NCI-H2171 (cell line): ENCODE measurements around the gene KDM2A.
"Not testable (repeated sequence)": the region's sequence is repeated elsewhere in the genome, so short reads cannot be mapped to it uniquely, and the experiment has no call there.

Source experiments
- DNase-seq: peaks from one replicate; lab custom pipeline; 2025; lab: John Stamatoyannopoulos, UW

The KDM2A gene

GRCh38 chr11:67168911-67169310 lies 49.8 kb downstream of the KDM2A start:
- not testable (repeated sequence) for DNase-seq

DNA sequence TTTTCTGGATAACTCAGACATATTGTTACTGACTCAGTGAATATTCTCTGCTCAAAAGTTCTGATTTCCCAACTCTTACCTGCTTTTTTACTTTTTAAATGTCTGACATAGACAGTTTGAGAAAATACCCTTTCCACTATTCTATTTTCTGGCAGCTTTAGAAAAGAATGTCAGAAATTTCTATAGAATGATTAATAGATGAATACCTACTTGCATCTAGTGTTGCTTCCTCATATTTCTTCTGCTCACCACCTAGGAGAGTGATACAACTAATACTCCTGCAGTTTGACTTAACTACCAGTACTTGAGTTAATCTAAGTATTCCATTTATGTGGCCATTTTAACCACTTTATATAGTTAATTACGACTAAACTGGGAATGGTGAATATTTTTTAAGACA lies 55.2 kb downstream of the KDM2A start:
- DNase-seq: no peak

DNA sequence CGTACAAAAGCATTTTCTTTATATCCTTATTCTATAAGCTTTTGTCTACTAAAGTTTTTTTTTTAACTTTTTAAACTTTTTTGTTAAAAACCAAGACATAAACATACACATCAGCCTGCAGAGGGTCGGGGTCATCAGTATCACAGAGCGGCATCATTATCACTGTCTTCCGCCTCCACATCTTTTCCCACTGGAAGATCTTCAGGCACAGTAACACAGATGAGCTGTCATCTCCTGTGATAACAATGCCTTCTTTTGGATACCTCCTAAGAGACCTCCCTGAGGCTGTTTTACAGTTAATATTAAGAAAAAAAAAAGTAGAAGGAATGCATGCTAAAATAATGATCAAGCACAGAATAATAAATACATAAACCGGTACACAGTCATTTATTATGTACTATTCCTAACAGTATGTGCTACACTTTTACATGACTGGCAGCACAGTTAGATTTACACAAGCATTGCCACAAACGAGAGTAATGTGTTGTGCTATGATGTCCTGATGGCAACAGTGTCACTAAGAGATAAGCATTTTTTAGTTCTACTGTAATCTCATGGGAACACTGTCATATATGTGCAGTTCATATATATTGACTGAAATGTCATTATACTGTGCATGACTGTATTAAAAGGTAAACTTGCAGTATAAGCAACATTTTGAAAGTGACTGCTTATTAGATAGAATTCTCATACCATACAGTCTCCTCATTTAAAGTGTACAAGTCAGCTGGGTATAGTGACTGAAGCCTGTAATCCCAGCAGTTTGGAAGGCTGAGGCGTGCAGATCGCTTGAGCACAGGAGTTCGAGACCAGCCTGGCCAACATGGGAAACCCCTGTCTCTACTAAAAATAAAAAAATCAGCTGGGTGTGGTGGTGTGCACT lies 58.6 kb downstream of the KDM2A start:
- no peak for DNase-seq

DNA sequence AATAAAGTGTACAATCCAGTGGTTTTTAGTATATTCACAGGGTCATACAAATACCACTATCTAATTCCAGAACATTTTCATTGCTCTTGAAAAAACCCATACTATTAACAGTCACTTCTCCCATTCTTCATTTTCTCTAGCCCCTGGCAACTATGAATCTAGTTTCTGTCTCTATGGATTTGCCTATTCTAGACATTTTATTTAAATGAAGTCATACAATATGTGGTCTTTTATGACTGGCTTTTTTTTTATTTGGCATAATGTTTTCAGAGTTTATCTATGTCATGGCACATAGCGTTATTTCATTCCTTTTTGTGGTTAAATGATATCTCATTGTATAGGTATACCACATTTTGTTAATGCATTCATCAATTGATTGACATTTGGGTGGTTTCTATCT lies 59.4 kb downstream of the KDM2A start:
- no peak for DNase-seq

GRCh38 chr11:67178878-67179277 lies 59.8 kb downstream of the KDM2A start:
- DNase-seq: no peak

- DNase-seq: no peak
Observed at GRCh38 chr11:67179892-67180490, 60.9 kb downstream of the KDM2A start.

DNA sequence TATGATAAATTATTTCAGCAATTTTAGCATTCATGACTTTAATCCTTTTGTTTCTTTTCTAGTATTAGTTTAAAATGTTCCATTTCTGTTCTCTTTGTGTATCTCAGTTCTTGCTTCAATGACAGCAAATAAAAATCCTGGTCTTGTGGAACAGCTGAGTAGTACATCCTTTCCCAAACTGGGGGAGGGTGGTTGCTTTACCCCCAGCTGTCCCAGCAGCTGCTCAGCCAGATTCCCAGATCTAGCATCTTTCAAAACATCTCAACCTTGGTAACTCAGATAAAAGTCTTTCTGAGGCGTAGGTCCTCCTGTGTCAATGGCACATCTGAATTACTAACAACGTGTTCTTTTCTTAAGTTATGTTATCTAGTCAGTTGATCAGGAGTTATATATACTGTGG lies 75.0 kb downstream of the KDM2A start:
- no peak for DNase-seq

DNA sequence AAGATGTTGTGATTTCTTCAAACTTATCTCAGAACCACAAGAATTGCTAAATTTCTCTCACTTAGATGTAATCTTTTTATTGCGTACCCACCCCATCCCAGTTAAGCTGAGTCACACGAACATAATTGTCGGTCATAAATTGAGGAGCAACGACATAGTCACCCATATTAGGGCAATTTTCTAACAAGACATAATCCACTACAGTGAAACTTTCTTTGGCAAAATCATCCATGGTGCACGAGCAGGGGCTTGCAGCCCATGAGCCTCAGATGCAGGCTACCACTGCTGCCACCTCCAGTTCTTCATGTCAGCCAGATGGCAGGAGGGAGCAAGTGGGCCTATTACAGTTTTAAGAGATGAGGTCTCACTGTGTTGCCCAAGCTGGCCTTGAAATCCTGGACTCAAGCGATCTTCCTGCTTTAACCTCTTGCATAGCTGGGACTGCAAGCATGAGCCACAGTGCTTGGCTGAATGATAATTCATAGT lies 77.0 kb downstream of the KDM2A start:
- DNase-seq: no peak

DNA sequence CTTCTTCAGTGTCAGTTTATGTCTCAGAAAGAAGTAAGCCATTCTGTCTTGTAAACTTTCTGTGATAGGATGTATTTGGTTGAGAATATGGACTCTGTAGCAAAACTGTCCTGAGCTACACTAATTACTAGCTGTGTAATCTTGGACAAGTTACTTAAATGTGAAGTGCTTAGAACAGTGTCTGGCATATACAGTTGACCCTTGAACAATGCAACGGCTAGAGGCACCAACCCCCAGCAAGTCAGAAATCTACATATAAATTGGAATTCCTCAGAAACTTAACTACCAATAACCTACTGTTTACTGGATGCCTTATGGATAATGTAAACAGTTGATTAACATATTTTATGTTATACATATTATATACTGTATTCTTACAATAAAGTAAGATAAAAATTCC lies 78.5 kb downstream of the KDM2A start:
- no peak for DNase-seq

DNA sequence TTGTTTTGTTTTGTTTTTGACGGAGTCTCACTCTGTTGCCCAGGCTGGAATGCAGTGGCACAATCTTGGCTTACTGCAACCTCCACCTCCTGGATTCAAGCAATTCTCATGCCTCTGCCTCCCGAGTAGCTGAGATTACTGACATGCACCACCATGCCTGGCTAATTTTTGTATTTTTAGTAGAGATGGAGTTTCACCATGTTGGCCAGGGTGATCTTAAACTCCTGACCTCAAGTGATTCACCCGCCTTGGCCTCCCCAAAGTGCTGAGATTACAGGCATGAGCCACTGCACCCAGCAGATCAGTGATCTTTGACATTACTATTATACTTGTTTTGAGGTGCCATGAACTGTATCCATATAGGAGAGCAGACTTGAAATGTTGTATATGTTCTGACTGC lies 79.7 kb downstream of the KDM2A start:
- DNase-seq: not testable (repeated sequence)

DNA sequence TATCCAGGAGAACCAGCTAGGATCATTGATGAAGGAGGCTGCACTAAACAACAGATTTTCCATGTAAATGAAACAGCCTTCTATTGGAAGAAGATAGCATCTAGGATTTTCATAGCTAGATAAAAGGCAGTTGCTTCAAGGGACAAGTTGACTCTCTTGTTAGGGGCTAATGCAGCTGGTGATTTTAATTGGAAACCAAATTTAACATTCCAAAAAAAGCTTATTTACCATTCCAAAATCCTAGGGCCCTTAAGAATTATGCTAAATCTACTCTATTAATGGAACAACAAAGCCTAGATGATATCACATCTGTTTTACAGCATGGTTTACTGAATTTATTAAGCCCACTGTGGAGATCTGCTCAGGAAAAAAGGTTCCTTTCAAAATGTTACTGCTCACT lies 80.7 kb downstream of the KDM2A start:
- DNase-seq: no peak

GRCh38 chr11:67202028-67202427 lies 83.0 kb downstream of the KDM2A start:
- no peak for DNase-seq

DNA sequence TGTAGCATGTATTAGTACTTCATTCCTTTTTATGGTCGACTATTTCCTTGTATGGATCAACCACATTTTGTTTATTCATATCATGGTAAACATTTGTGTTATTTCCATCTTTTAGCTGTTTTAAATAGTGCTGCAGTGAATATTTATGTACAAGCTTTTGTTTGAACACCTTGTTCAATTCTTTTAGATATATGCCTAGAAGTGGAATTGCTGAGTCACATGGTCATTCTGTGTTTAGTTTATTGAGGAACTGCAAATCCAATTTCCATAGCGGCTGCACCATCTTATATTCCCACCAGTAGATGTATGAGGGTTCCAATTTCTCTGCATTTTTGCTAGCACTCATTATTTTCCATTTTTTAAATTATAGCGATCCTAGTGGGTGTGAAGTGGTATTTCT lies 85.8 kb downstream of the KDM2A start:
- DNase-seq: no peak

GRCh38 chr11:67209222-67209621 lies 90.2 kb downstream of the KDM2A start:
- not testable (repeated sequence) for DNase-seq

DNA sequence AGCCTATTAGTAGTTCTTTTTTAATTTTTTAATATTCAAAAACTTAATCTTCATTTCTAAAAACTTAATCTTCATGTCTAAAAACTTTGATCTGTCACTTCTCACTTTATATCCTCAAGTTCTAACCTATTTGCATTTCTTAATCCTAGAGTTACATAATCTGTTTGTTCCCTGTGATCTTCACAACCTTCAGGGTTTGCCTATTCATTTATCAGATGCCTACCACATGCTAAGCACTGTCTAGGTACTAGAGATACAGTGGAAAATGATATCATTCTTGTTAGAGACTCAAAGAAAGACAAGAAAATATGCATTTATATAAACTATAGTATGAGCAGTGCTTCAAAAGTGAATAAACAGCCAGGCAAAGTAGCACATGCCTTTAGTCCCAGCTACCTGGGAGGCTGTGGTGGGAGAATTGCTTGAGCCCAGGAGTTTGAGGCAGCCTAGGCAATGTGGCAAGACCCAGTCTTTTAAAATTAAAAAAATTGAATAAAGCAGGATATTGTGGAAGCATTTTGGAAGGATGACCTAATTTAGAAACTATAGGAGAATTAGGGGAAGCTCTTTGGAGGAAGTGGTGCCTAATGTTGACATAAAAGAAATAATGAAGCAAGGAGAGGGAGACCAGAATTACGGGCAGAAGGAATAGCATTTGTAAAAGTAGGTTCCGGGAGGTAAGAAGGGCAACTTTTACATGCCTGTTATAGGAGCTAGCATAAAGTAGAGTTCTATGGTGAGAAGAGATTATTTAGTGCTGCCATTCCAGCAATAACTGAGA lies 92.8 kb downstream of the KDM2A start:
- DNase-seq: no peak

- DNase-seq: no peak
Observed at GRCh38 chr11:67213178-67213621, 94.1 kb downstream of the KDM2A start.

DNA sequence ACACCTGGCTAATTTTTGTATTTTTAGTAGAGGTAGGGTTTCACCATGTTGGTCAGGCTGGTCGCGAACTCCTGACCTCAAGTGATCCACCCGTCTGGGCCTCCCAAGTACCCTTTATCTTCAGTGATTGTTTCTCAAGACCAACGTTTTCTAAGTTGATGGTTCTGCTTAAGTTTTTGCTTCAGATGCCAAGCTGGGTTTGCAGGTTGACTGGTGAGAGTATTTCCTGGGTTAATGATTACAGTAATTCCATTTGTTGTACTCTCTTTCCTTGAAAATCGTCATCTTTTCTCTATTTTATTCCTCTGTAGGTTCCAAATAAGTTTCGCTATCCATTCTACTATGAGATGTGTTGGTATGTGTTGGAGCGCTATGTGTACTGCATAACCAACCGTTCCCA lies 108.7 kb downstream of the KDM2A start:
- DNase-seq: no peak

DNA sequence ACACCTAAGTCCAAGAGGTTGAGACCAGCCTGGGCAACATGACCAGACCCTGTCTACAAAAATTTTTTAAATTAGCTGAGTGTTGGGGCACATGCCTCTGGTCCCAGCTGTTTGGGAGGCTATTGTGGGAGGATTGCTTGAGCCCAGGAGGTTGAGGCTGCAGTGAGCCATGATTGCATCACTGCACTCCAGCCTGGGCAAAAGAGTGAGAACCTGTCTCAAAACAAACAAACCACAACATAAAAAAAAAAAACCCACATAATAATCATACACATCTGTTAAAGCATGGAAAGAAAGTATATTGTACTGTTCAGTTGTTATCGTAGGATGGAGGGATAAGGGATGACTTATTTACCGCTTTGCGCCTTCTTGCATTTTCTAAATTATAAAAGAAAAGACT lies 111.3 kb downstream of the KDM2A start:
- DNase-seq: no peak

DNA sequence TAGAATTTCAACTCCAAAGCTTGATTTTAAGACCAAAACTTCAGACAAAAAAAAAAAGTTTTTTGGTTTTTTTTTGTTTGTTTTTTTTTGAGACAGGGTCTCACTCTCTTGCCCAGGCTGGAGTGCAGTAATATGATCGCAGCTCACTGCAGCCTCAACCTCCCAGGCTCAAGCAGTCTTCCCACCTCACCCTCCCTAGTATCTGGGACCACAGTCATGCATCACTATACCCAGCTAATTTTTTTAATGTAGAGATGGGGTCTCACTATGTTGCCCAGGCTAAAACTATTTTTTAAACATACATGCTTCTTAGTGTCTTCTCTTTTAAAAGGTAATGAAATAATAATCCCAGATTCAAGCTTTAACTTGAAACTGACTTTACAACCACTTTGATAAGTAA lies 111.8 kb downstream of the KDM2A start:
- no peak for DNase-seq

- DNase-seq: no peak
Observed at GRCh38 chr11:67233584-67234190, 114.6 kb downstream of the KDM2A start.

- DNase-seq: not testable (repeated sequence)
Observed at GRCh38 chr11:67234571-67234970, 115.5 kb downstream of the KDM2A start.

DNA sequence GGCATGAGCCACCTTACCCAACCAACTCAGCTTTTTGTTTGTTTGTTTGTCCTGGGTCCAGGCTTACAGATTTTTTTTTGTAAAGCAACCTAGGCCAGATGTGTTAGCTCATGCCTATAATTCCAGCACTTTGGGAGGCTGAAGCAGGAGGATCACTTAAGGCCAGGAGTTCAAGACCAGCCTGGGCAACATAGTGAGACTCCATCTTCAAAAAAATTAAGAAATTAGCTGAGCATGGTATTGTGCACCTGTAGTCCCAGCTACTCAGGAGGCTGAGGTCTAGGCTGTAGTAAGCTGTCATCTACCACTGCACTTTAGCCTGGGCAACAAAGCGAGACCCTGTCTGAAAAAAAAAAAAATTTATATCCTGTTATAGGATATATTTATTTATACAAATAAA lies 118.5 kb downstream of the KDM2A start:
- DNase-seq: no peak
